Endodermal cell (in vitro differentiated cells): ENCODE measurements around the gene ERFE. TPM values are rescaled to one million over a fixed set of nuclear protein-coding genes. Genes with fewer than 3 reads are reported as not detected.

Experiments
- DNase-seq: peaks from one replicate; pipeline ENCODE4 v3.0.0-alpha.2; 2017
- H3K27ac ChIP-seq: 2 replicates; pipeline ENCODE4 v1.5.1; 2013; ENCODE audit warnings: mild to moderate bottlenecking, low read depth, low read length, moderate library complexity
- H3K27me3 ChIP-seq: 2 replicates; pipeline ENCODE4 v1.6.1; 2013; ENCODE audit warnings: mild to moderate bottlenecking, low read length, moderate library complexity; ENCODE audit not compliant: insufficient read depth, control insufficient read depth, poor library complexity, severe bottlenecking
- H3K36me3 ChIP-seq: 2 replicates; pipeline ENCODE4 v1.7.0; 2013; ENCODE audit warnings: mild to moderate bottlenecking, low read length, moderate library complexity; ENCODE audit not compliant: control insufficient read depth, insufficient read depth
- H3K4me1 ChIP-seq: one replicate; pipeline ENCODE4 v1.7.0; 2013; ENCODE audit warnings: low read length; ENCODE audit not compliant: control insufficient read depth, insufficient read depth
- H3K4me3 ChIP-seq: 2 replicates; pipeline ENCODE4 v1.5.1; 2013; ENCODE audit warnings: mild to moderate bottlenecking, low read length, moderate library complexity
- H3K9ac ChIP-seq: 2 replicates; pipeline ENCODE4 v1.6.1; 2013; ENCODE audit warnings: mild to moderate bottlenecking, low read length, moderate library complexity; ENCODE audit not compliant: poor library complexity, severe bottlenecking; ENCODE audit errors: extremely low read depth
- H3K9me3 ChIP-seq: 2 replicates; pipeline ENCODE4 v1.6.1; 2013; ENCODE audit warnings: mild to moderate bottlenecking, low read length, moderate library complexity; ENCODE audit not compliant: control insufficient read depth
- H3K27ac Mint-ChIP-seq: 2 replicates; pipeline ENCODE4 v1.8.0; 2020; ENCODE audit warnings: mixed read lengths
- H3K27me3 Mint-ChIP-seq: 2 replicates; pipeline ENCODE4 v1.8.0; 2021; ENCODE audit warnings: mild to moderate bottlenecking, mixed read lengths; ENCODE audit not compliant: insufficient read depth
- H3K36me3 Mint-ChIP-seq: 2 replicates; pipeline ENCODE4 v1.8.0; 2020; ENCODE audit warnings: low read depth, mixed read lengths
- H3K4me1 Mint-ChIP-seq: 2 replicates; pipeline ENCODE4 v1.8.0; 2020; ENCODE audit warnings: mixed read lengths
- H3K4me3 Mint-ChIP-seq: 2 replicates; pipeline ENCODE4 v1.8.0; 2020; ENCODE audit warnings: mild to moderate bottlenecking, moderate library complexity, mixed read lengths
- H3K9me3 Mint-ChIP-seq: 2 replicates; pipeline ENCODE4 v1.8.0; 2020; ENCODE audit warnings: mild to moderate bottlenecking, mixed read lengths
- WGBS, 2 experiments: methylation state at CpG; one replicate each; pipeline versions ENCODE4 v1.1.5 to v1.1.7; 2013; ENCODE audit warnings: missing lambda C conversion rate in 2 of 2, mixed read lengths in 1 of 2; ENCODE audit not compliant: insufficient coverage in 1 of 2, insufficient read length in 1 of 2; 5-methylcytosine and 5-hydroxymethylcytosine counted together
- total RNA-seq, 2 donors: library from RNA; stranded (reverse); fragmentation: NEBNext Ultra II Directional in 1 of 2; extraction: Animal tissue kit (Norgen Biotek cat#: 25700) in 1 of 2; gene quantifications; 2 replicates in 1 of 2; 3 replicates in 1 of 2; pipeline ENCODE4 v1.2.1, GENCODE V29; 2021
- TF ChIP-seq, protein P1 (sequence below): fragments of 200-600 bp; sonication (generic); conservative IDR thresholded peaks from 2 replicates; pipeline ENCODE4 v1.5.0; 2021; ENCODE audit warnings: antibody characterized with exemption, mild to moderate bottlenecking

ERFE gene
- total RNA-seq, 2 donors from 2014 or later, result 0.48 to 1.6 TPM

DNA sequence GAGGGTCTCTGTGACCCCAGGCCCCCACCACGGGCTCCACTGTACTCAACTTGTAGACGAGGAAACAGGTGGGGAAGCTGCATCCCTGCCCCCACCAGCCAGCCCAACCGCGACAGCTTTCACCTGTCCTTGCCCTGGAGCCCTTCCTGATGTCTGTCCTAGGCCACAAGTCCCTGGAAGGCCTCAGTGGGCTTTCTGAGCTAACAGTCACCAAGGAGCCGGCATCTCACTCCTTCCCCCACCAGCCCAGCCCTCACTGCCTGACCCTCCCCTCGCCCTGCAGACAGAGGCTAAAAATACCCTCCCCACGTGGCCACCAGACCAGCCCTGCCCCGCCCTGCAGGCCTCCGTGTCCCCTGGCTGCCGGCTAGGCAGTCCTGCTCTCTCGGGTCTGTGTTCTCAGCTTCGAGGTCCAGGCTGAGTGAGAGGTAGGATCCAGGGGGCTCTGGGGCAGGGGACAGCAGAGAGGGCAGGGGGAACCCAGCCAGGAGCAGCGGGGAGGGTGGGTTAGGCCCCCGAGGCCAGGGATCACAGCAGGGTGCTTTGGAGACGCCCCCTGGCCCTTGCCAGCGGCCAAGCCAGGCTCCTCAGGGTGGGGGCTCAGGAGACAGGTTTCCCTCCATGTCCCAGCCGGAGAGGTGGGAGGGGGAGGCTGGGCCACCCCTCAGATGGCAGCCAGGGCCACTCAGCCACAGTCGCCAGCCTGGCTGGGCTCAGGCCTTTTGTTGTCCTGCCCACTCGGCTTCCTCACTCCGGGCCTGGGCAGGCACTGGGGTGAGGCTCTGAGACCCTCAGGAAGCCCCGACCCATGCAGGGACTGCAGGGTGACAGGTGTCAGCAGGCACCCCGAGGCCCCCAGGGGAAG is 20.2 kb upstream of the ERFE start, which contains the start of gene KLHL30:
TSS of gene KLHL30 (plus strand) at position 338 of the 865 bp plus-strand sequence. CDS start 2,087 bp downstream, outside the sequence.
- no peak within 1 kb of the TSS for H3K27ac ChIP-seq
- H3K4me1 ChIP-seq, result no peaks in the 10 kb centered on the region
- H3K9ac ChIP-seq, result no peak within 1 kb of the TSS
- no peaks in the 10 kb centered on the region for H3K36me3 ChIP-seq
- no peaks in the 10 kb centered on the region for H3K36me3 Mint-ChIP-seq
- H3K9me3 ChIP-seq, result no peaks in the 10 kb centered on the region
- H3K27me3 ChIP-seq, result no peaks in the 10 kb centered on the region
- H3K4me3 ChIP-seq, result no peak within 1 kb of the TSS
- no peak within 1 kb of the TSS for H3K4me3 Mint-ChIP-seq
- TF ChIP-seq, protein P1, sequence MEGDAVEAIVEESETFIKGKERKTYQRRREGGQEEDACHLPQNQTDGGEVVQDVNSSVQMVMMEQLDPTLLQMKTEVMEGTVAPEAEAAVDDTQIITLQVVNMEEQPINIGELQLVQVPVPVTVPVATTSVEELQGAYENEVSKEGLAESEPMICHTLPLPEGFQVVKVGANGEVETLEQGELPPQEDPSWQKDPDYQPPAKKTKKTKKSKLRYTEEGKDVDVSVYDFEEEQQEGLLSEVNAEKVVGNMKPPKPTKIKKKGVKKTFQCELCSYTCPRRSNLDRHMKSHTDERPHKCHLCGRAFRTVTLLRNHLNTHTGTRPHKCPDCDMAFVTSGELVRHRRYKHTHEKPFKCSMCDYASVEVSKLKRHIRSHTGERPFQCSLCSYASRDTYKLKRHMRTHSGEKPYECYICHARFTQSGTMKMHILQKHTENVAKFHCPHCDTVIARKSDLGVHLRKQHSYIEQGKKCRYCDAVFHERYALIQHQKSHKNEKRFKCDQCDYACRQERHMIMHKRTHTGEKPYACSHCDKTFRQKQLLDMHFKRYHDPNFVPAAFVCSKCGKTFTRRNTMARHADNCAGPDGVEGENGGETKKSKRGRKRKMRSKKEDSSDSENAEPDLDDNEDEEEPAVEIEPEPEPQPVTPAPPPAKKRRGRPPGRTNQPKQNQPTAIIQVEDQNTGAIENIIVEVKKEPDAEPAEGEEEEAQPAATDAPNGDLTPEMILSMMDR, result no peak
- WGBS, 2 experiments, result 88% methylated on average over 22 of the region's 22 CpGs; no CpG with 5 or more reads in 1 of the 2 experiments
- H3K27ac Mint-ChIP-seq, result no peak within 1 kb of the TSS
- no peaks in the 10 kb centered on the region for H3K4me1 Mint-ChIP-seq
- no peak for DNase-seq
- H3K9me3 Mint-ChIP-seq, result no peaks in the 10 kb centered on the region
- H3K27me3 Mint-ChIP-seq, result no peaks in the 10 kb centered on the region

DNA sequence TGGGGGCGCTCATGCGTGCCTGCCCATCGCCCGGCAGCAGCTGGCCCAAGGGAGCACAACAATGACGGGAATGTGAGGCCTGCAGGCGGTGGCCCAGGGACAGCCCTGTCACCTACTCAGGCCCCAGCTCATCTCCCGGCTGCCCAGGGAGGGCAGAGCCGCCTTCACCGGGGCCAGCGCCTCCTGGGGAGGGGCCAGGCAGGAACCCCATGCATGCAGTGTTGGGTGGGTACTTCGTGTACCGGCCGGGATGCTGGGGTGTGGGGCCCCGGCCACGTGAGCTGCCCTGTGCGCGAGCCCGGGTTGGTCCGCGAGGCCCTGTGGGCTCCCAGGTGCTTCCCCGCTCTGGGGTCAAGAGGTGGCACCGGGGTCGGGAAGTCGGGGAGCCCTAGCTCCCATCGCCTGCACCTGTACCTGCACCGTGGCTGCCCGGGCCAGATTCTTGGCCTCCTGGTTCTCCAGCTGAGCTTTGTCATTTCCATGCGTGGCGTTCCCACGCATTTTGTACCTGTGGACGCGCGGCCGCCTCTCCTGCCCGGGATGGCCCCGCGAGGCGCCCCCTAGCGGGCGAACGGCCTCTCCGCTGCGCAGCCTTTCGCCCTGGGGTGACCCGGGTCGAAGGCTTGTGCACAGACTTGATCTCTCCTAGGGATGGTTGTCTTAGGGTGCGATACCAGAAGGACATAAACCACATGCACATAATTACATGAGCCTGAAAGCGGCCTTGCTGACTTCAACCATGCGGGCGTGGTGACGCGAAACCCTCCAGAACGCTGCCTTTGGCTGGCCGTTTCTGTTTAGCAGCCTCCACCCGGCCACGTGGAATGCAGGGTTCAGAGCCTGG is 19.4 kb upstream of the ERFE start:
- no peak overlapping the region for H3K4me3 Mint-ChIP-seq
- TF ChIP-seq, protein P1, result peak; percentile 97
- no peaks in the 10 kb centered on the region for H3K36me3 Mint-ChIP-seq
- no peaks in the 10 kb centered on the region for H3K4me1 Mint-ChIP-seq
- no peak overlapping the region for H3K27ac Mint-ChIP-seq
- no peaks in the 10 kb centered on the region for H3K9me3 Mint-ChIP-seq
- no peaks in the 10 kb centered on the region for H3K27me3 Mint-ChIP-seq
- no peaks in the 10 kb centered on the region for H3K27me3 ChIP-seq
- H3K9ac ChIP-seq, result no peak overlapping the region
- H3K36me3 ChIP-seq, result no peaks in the 10 kb centered on the region
- no peaks in the 10 kb centered on the region for H3K4me1 ChIP-seq
- peak; percentile 82 for DNase-seq
- no peak overlapping the region for H3K27ac ChIP-seq
- 79 to 81% methylated on average over 42 to 56 of the region's 56 CpGs for WGBS, 2 experiments
- H3K9me3 ChIP-seq, result no peaks in the 10 kb centered on the region
- no peak overlapping the region for H3K4me3 ChIP-seq

DNA sequence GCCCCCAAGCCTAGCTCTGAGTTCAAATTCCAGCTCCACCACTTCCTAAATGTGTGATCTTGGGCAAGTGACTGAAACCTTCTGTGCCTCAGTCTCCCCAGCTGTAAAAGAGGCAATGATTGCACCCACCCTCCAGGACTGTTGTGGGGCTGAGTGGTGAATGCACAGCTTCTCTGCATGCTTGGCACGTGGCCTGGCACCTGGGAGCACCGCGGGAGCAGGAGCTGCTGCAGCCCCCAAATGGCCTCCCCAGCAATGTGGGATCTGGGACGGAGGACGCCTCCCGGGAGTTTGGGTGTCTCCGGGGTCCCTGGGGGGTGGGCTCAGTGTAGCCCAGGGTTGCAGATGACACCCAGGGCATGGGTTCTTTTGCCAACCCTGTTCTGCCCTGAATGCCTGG is 18.7 kb upstream of the ERFE start:
- no peaks in the 10 kb centered on the region for H3K36me3 Mint-ChIP-seq
- no peaks in the 10 kb centered on the region for H3K9me3 Mint-ChIP-seq
- TF ChIP-seq, protein P1, result no peak
- Histone ChIP-seq H3K9ac (no peak overlapping the region), H3K27me3 (no peaks in the 10 kb centered on the region), H3K36me3 (no peaks in the 10 kb centered on the region), H3K27ac (no peak overlapping the region), H3K4me1 (no peaks in the 10 kb centered on the region), H3K9me3 (no peaks in the 10 kb centered on the region), H3K4me3 (no peak overlapping the region)
- no peaks in the 10 kb centered on the region for H3K27me3 Mint-ChIP-seq
- H3K27ac Mint-ChIP-seq, result no peak overlapping the region
- no peaks in the 10 kb centered on the region for H3K4me1 Mint-ChIP-seq
- no peak for DNase-seq
- 95 to 100% methylated on average over 2 to 7 of the region's 7 CpGs for WGBS, 2 experiments
- no peak overlapping the region for H3K4me3 Mint-ChIP-seq
